Measurements from ENCODE around the gene PTPN5. TPM values are rescaled to one million over a fixed set of nuclear protein-coding genes. Genes with fewer than 3 reads are reported as not detected.

PTPN5 gene
- total RNA-seq, 2 donors from 2014 or later = 0.77 to 4.8 TPM

GRCh38 chr11:18701614-18702216 is 89.9 kb downstream of the PTPN5 start:
- Histone ChIP-seq H3K27ac (no peak overlapping the region), H3K4me1 (replicated peaks) (peaks cover 7% of the 10 kb centered on the region), H3K27me3 (replicated peaks; ENCODE audit: insufficient read depth) (no peaks in the 10 kb centered on the region), H3K36me3 (no peaks in the 10 kb centered on the region), H3K4me3 (no peak overlapping the region), H3K9me3 (no peaks in the 10 kb centered on the region)
- DNase-seq (ENCODE audit: low spot score) = no peak
- intact Hi-C loops (cut with DNase I) = loop anchor here (5.0 kb wide), 1 partner anchor 379 kb away; the partner anchor contains the start of genes GTF2H1 and HPS5
- WGBS = 95% methylated on average over 17 of the region's 17 CpGs
- TF ChIP-seq POLR2AphosphoS5 (IDR thresholded peaks at IDR 0.05) (no peak), CTCF (IDR thresholded peaks at IDR 0.05) (no peak), POLR2A (IDR thresholded peaks at IDR 0.05) (no peak)

DNA sequence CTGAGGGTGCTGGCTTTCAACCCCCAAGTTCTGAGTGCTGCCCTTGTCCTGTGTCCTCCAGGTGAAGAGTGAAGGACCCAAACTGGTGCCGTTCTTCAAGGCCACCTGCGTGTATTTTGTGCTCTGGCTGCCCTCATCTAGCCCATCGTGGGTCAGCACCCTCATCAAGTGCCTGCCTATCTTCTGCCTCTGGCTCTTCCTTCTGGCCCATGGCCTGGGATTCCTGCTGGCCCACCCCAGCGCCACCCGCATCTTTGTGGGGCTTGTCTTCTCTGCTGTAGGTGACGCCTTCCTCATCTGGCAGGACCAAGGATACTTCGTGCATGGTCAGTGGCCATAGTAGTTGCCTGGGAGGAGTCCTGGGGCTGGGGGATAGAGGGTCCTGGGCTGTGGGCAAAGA is 90.7 kb downstream of the PTPN5 start:
- H3K4me1 ChIP-seq (replicated peaks) = peaks cover 6% of the 10 kb centered on the region
- no peak for TF ChIP-seq POLR2AphosphoS5 (IDR thresholded peaks at IDR 0.05)
- TF ChIP-seq CTCF (IDR thresholded peaks at IDR 0.05) = no peak
- no peak for TF ChIP-seq POLR2A (IDR thresholded peaks at IDR 0.05)
- DNase-seq (ENCODE audit: low spot score) = no peak
- no peak overlapping the region for H3K4me3 ChIP-seq
- no peak overlapping the region for H3K27ac ChIP-seq
- 97% methylated on average over 7 of the region's 7 CpGs for WGBS
- H3K27me3 ChIP-seq (replicated peaks; ENCODE audit: insufficient read depth) = no peaks in the 10 kb centered on the region
- no peaks in the 10 kb centered on the region for H3K36me3 ChIP-seq
- no peaks in the 10 kb centered on the region for H3K9me3 ChIP-seq
- intact Hi-C loops (cut with DNase I) = loop anchor here (5.0 kb wide), 1 partner anchor 379 kb away; the partner anchor contains the start of genes GTF2H1 and HPS5

DNA sequence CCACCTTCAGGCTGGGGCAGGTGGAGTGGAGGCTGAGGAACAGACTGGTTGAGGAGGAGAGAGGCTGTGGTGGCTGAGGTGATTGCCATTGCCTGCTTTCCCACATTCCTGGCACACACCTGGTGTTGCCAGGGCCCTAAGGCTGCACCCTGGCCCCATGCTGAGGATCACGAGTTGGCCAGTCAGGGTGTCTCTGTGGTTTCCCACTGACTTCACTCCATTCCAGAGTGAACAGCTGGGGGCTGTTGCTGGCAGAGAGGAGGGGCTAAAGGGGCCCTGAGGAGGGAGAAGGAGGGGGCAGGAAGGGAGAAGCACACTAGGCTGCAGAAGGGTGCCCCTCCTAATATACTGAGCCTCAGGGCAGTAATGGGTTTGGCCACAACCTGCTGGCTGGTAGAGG is 91.2 kb downstream of the PTPN5 start:
- peaks cover 3% of the 10 kb centered on the region for H3K4me1 ChIP-seq (replicated peaks)
- no peak for DNase-seq (ENCODE audit: low spot score)
- H3K27me3 ChIP-seq (replicated peaks; ENCODE audit: insufficient read depth) = no peaks in the 10 kb centered on the region
- TF ChIP-seq POLR2AphosphoS5 (IDR thresholded peaks at IDR 0.05) (no peak), CTCF (IDR thresholded peaks at IDR 0.05) (no peak), POLR2A (IDR thresholded peaks at IDR 0.05) (no peak)
- no peak overlapping the region for H3K27ac ChIP-seq
- no peaks in the 10 kb centered on the region for H3K9me3 ChIP-seq
- no peak overlapping the region for H3K4me3 ChIP-seq
- intact Hi-C loops (cut with DNase I) = loop anchor here (5.0 kb wide), 1 partner anchor 378 kb away; the partner anchor contains the start of genes GTF2H1 and HPS5
- WGBS = 44% methylated on average over 1 of the region's 1 CpG
- no peaks in the 10 kb centered on the region for H3K36me3 ChIP-seq

GRCh38 chr11:18699848-18700261 is 91.7 kb downstream of the PTPN5 start:
- 66% methylated on average over 3 of the region's 3 CpGs for WGBS
- no peaks in the 10 kb centered on the region for H3K9me3 ChIP-seq
- no peaks in the 10 kb centered on the region for H3K27me3 ChIP-seq (replicated peaks; ENCODE audit: insufficient read depth)
- intact Hi-C loops (cut with DNase I) = loop anchor here (5.0 kb wide), 2 partner anchors 68 to 378 kb away; partner anchors contain the start of genes GTF2H1, HPS5 and SPTY2D1
- no peak for DNase-seq (ENCODE audit: low spot score)
- no peak overlapping the region for H3K4me3 ChIP-seq
- no peak overlapping the region for H3K27ac ChIP-seq
- no peaks in the 10 kb centered on the region for H3K4me1 ChIP-seq (replicated peaks)
- no peaks in the 10 kb centered on the region for H3K36me3 ChIP-seq
- TF ChIP-seq POLR2A (IDR thresholded peaks at IDR 0.05) = no peak
- TF ChIP-seq POLR2AphosphoS5 (IDR thresholded peaks at IDR 0.05) = no peak
- TF ChIP-seq CTCF (IDR thresholded peaks at IDR 0.05) = no peak

GRCh38 chr11:18699269-18699596 is 92.4 kb downstream of the PTPN5 start:
- intact Hi-C loops (cut with DNase I) = loop anchor here (5.0 kb wide), 1 partner anchor 67 kb away; the partner anchor contains the start of gene SPTY2D1
- no peak for DNase-seq (ENCODE audit: low spot score)
- peak overlapping the region; percentile 75 to 79 for H3K27ac ChIP-seq

More at GRCh38 chr11:18699269-18699596, 92.4 kb downstream of the PTPN5 start:
- H3K36me3 ChIP-seq = no peaks in the 10 kb centered on the region
- WGBS = 11% methylated on average over 9 of the region's 9 CpGs
- H3K9me3 ChIP-seq = no peaks in the 10 kb centered on the region
- H3K4me3 ChIP-seq = peak overlapping the region; percentile 90 to 97
- TF ChIP-seq POLR2AphosphoS5 (IDR thresholded peaks at IDR 0.05) (no peak), CTCF (IDR thresholded peaks at IDR 0.05) (no peak), POLR2A (IDR thresholded peaks at IDR 0.05) (no peak)
- no peaks in the 10 kb centered on the region for H3K27me3 ChIP-seq (replicated peaks; ENCODE audit: insufficient read depth)
- H3K4me1 ChIP-seq (replicated peaks) = no peaks in the 10 kb centered on the region

Data from prostate gland (tissue), 2 donors.